C1 segment of cervical spinal cord (tissue), 14 donors: ENCODE data around the gene SHISA5.
A peak's percentile ranks its signal among the peaks of the same experiment; 100 is the strongest.
"Not testable (repeated sequence)": the region's sequence is repeated elsewhere in the genome, so short reads cannot be mapped to it uniquely, and the experiment has no call there.

Source experiments
- DNase-seq, 14 donors: peaks; one replicate each; lab custom pipeline; 2025; lab: John Stamatoyannopoulos, UW

The SHISA5 gene

GRCh38 chr3:48504051-48504946, at the start of gene SHISA5:
Gene SHISA5 (minus strand): TSS chr3:48504174. CDS start chr3:48504094, 80 bp downstream.
- peak in 12 of 14 donors; percentile 17 to 91 (median 41) for DNase-seq

GRCh38 chr3:48553361-48553760, 49.4 kb upstream of the SHISA5 start:
- no peak for DNase-seq

- no peak for DNase-seq
Measured at GRCh38 chr3:48552111-48552951, 48.4 kb upstream of the SHISA5 start.

GRCh38 chr3:48551651-48552050, 47.7 kb upstream of the SHISA5 start:
- not testable (repeated sequence) for DNase-seq

GRCh38 chr3:48548729-48549705, 45.0 kb upstream of the SHISA5 start:
- DNase-seq = peak in 13 of 14 donors; percentile 22 to 86 (median 75)

- DNase-seq = no peak
Measured at GRCh38 chr3:48548126-48548525, 44.2 kb upstream of the SHISA5 start.

- DNase-seq = no peak
Measured at GRCh38 chr3:48546203-48546829, 42.3 kb upstream of the SHISA5 start.

- DNase-seq = no peak
Measured at GRCh38 chr3:48544141-48544540, 40.2 kb upstream of the SHISA5 start.

- peak in 4 of 14 donors; percentile 9 to 32 (median 12) for DNase-seq
Measured at GRCh38 chr3:48543271-48543866, 39.4 kb upstream of the SHISA5 start.

GRCh38 chr3:48538451-48538850, 34.5 kb upstream of the SHISA5 start:
- no peak for DNase-seq

GRCh38 chr3:48536785-48537184, 32.8 kb upstream of the SHISA5 start:
- no peak for DNase-seq

- DNase-seq = no peak
Measured at GRCh38 chr3:48536116-48536515, 32.1 kb upstream of the SHISA5 start.

- no peak for DNase-seq
Measured at GRCh38 chr3:48535578-48535977, 31.6 kb upstream of the SHISA5 start.

- no peak for DNase-seq
Measured at GRCh38 chr3:48532977-48533337, 29.0 kb upstream of the SHISA5 start.

- peak in 2 of 14 donors; percentile 6 to 32 for DNase-seq
Measured at GRCh38 chr3:48532271-48532976, 28.4 kb upstream of the SHISA5 start.

GRCh38 chr3:48530701-48531100, 26.7 kb upstream of the SHISA5 start:
- not testable (repeated sequence) for DNase-seq

GRCh38 chr3:48528754-48529153, 24.8 kb upstream of the SHISA5 start:
- DNase-seq = no peak

GRCh38 chr3:48528048-48528447, 24.1 kb upstream of the SHISA5 start:
- no peak for DNase-seq

GRCh38 chr3:48524970-48525369, 21.0 kb upstream of the SHISA5 start:
- no peak for DNase-seq

- no peak for DNase-seq
Measured at GRCh38 chr3:48521635-48522034, 17.7 kb upstream of the SHISA5 start.
